ENCODE results near the gene USO1. TPM values are rescaled to one million over a fixed set of nuclear protein-coding genes. Genes with fewer than 3 reads are reported as not detected.
"Not testable (repeated sequence)": the region's sequence is repeated elsewhere in the genome, so short reads cannot be mapped to it uniquely, and the experiment has no call there.

USO1 gene
- total RNA-seq, 1 donor from 2014 or later = 41.7 TPM

GRCh38 chr4:75722417-75722816 is 2.0 kb upstream of the USO1 start:
- DNase-seq (no peak), ATAC-seq (ENCODE audit: low read depth) (no peak)
- no peaks in the 10 kb centered on the region for H3K27me3 Mint-ChIP-seq
- no peak overlapping the region for H3K27ac Mint-ChIP-seq
- peaks cover 14% of the 10 kb centered on the region for H3K36me3 Mint-ChIP-seq (ENCODE audit: low read depth)
- H3K4me3 Mint-ChIP-seq = no peak overlapping the region
- peaks cover 50% of the 10 kb centered on the region for H3K4me1 Mint-ChIP-seq
- no peaks in the 10 kb centered on the region for H3K9me3 Mint-ChIP-seq
- intact Hi-C loops (cut with micrococcal nuclease) = loop anchor here (5.0 to 10.0 kb wide), 3 partner anchors 790 to 1435 kb away; partner anchors contain the start of genes AREG, CCNG2 and PARM1
- ChIA-PET POLR2A (interaction anchor here (3.5 to 3.7 kb wide), 2 partner anchors 24 to 51 kb away, joined by 25 to 90 read pairs; partner anchors contain the start of gene G3BP2), CTCF (interaction anchor here (1.1 to 2.6 kb wide), 4 partner anchors 10 to 68 kb away, joined by 3 to 7 read pairs (median 4); no protein-coding TSS in a partner anchor)
- no peak for TF ChIP-seq CTCF (IDR thresholded peaks at IDR 0.05)

- DNase-seq = no peak
- Mint-ChIP-seq H3K27me3 (no peaks in the 10 kb centered on the region), H3K36me3 (ENCODE audit: low read depth) (peaks cover 14% of the 10 kb centered on the region), H3K27ac (peak overlapping the region; percentile 99), H3K4me1 (peaks cover 53% of the 10 kb centered on the region), H3K4me3 (peak overlapping the region; percentile 100), H3K9me3 (no peaks in the 10 kb centered on the region)
- no peak for TF ChIP-seq CTCF (IDR thresholded peaks at IDR 0.05)
- CTCF ChIA-PET = interaction anchor here (0.7 to 2.6 kb wide), 14 partner anchors 11 to 209 kb away, joined by 3 to 20 read pairs (median 4); partner anchors contain the start of genes G3BP2, RCHY1 and THAP6
- POLR2A ChIA-PET = interaction anchor here (0.6 to 3.7 kb wide), 19 partner anchors 11 to 463 kb away, joined by 3 to 90 read pairs (median 4); partner anchors contain the start of genes CDKL2, G3BP2, NAAA and RCHY1
- intact Hi-C loops (cut with micrococcal nuclease) = loop anchor here (1.0 to 10.0 kb wide), 11 partner anchors 25 to 1434 kb away; partner anchors contain the start of genes AREG, CCNG2, CDKL2 and G3BP2
- no peak for ATAC-seq (ENCODE audit: low read depth)
Measured at GRCh38 chr4:75723163-75724065, 963 bp upstream of the USO1 start.

- peaks cover 12% of the 10 kb centered on the region for H3K36me3 Mint-ChIP-seq (ENCODE audit: low read depth)
- ChIA-PET POLR2A (interaction anchor here (1.0 to 3.7 kb wide), 17 partner anchors 9 to 266 kb away, joined by 3 to 90 read pairs (median 6); partner anchors contain the start of genes CDKL2, G3BP2, NAAA and RCHY1), CTCF (interaction anchor here (0.9 to 2.2 kb wide), 6 partner anchors 17 to 78 kb away, joined by 3 to 20 read pairs (median 6); partner anchors contain the start of gene G3BP2)
- H3K27me3 Mint-ChIP-seq = no peaks in the 10 kb centered on the region
- peak overlapping the region; percentile 100 for H3K4me3 Mint-ChIP-seq
- no peak for TF ChIP-seq CTCF (IDR thresholded peaks at IDR 0.05)
- intact Hi-C loops (cut with micrococcal nuclease) = loop anchor here (1.0 to 10.0 kb wide), 11 partner anchors 27 to 1432 kb away; partner anchors contain the start of genes AREG, CCNG2, CDKL2 and G3BP2
- H3K9me3 Mint-ChIP-seq = no peaks in the 10 kb centered on the region
- H3K27ac Mint-ChIP-seq = peak overlapping the region; percentile 99
- peak; percentile 16 for ATAC-seq (ENCODE audit: low read depth)
- peak; percentile 52 for DNase-seq
- peaks cover 47% of the 10 kb centered on the region for H3K4me1 Mint-ChIP-seq
Measured at GRCh38 chr4:75724867-75725724, 719 bp downstream of the USO1 start.

GRCh38 chr4:75725942-75726538 is 1.7 kb downstream of the USO1 start:
- Mint-ChIP-seq H3K4me3 (peak overlapping the region; percentile 100), H3K4me1 (peaks cover 47% of the 10 kb centered on the region), H3K36me3 (ENCODE audit: low read depth) (peaks cover 12% of the 10 kb centered on the region), H3K27ac (peak overlapping the region; percentile 99)
- intact Hi-C loops (cut with micrococcal nuclease) = loop anchor here (2.0 to 10.0 kb wide), 2 partner anchors 265 to 1281 kb away; partner anchors contain the start of genes AREG and SDAD1
- CTCF ChIA-PET; H3K9me3 Mint-ChIP-seq; ATAC-seq (ENCODE audit: low read depth); H3K27me3 Mint-ChIP-seq; DNase-seq: not testable (repeated sequence)
- POLR2A ChIA-PET = interaction anchor here (0.6 to 3.7 kb wide), 7 partner anchors 15 to 211 kb away, joined by 3 to 90 read pairs (median 9); partner anchors contain the start of genes G3BP2, RCHY1 and THAP6
